OCI-M2 (cell line): ENCODE measurements around the gene MCF2L.

ENCODE experiments used
- DNase-seq: peaks from one replicate; lab custom pipeline; 2025; ENCODE audit not compliant: unreplicated experiment; lab: John Stamatoyannopoulos, UW

Gene MCF2L

DNA sequence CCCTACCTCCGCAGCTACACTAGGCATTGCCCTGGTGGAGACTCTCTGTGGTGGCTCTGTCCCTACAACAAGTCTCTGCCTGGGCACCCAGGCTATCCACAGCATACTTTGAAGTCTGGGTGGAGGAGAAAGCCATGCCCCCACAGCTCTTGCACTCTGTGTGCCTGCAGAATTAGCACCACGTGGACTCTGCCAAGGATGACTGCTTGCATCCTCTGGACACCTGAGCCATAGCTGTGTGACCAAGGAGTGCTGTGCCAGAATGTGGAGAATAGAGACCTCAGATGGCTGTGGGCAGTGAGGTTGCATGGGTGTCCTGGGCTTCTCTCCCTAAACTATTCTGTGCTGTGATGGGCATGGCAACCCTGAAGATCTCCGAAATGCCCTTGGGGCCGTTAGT is 21.2 kb upstream of the MCF2L start:
- DNase-seq, result no peak

DNA sequence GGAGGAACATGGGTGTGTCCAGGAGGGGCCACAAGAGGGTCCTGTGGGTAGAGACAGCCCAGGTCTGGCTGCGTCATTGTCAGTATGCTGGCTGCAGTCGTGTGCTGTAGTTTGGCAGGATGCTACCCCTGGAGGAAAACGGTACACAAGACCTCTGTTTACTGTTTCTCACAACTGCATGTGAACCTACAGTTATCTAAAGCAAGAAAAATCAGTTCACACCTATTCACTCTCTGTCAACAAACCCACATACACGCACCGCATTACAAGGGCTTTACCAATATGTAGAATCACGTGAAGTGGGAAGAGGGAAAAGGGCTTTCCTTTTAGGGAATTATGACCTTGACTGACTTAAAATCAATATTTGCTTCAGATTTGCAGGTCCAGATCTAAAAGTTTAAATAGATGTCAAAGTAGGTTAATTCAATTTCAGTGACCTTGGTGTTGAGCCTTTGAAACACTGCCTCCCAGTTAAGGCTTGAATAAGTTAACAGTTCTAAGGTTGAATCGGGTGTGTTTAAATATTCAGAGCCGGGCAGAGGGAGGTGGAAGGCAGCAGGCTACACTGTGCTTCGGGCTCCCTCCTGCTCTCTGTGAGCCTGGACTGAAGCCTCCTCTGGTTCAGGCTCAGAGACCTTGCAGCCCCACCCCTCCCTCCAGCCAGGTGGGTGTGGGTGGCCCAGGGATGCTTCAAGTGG is 17.2 kb upstream of the MCF2L start:
- no peak for DNase-seq

DNA sequence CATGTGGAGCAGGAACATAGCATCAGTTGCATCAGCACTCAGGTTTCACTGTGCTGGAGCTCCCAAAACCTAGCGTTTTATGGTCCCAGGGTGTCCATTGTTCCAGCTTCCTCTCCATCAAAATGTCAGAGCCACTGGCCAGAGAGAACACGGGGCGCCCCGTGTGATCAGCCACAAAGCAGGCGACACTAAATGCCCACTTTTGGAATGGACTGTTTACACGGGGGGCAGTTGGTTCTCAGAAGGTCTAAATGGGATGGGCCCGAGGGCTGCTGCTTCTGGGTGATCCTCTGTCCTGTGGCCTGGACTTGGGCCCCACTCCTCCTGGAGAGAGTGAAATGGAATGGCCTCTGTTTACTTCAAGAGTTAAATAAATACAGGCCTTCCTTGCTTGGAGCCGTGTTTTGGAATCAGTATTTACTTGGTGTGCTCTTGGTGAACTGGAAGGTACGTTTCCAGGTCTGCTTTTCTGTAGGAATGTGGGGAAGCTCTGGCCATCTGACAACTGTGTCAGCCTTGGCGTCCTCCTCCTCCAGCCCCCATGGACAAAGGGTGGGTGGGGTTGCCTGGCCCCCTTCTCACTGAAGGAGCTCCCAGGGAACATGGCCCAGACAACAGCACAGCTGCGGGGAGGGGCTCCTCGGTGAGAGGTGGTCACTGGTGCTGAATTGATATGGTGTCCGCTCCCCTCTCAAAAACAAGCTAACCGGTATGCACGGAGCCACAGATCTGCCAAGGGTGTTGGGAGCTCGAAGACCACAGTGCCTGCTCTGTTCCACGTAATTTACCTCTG is 16.1 kb upstream of the MCF2L start:
- DNase-seq, result no peak

DNA sequence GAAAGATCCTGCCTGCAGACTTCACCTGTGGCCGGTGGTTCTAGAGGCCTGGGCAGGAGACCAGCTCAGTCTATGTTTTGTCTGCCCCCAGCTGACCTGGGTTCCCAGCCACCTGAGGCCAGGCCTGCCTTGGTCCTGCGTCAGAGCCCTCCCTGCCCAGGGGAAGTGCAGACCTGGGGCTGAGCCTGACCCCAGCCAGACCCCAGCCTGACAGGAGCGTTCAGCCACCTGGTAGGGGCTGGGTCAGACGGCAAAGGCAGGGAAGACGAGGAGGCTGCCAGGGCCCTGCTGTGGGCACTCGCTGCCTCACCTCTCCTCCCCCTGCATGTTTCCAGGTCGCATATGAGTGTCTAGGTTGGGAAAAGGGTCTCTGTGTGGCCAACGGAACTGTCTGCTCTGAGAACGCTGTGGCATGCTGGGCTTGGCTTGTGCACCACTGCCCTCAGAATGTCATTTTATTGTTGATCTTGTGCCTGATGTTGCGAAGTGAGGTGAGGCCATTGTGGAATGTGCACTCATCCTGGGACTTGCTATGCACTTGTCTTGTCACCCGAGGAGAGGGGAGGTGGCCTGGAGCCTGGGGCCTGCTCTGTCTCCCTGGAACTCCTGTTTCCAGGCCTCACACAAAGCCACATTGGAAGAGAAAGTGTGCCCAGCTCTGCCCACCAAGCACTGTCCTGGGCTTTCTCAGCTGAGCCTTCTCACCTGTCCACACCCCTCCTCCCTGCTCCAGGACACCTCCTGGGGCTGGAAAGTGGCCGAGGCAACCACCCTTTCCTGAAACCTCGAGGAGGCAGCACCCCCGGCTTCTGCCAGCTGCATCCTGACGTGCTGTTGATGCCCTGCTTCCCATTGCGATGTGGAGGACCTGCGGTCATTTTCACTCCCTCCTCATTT is 15.2 kb upstream of the MCF2L start:
- no peak for DNase-seq

DNA sequence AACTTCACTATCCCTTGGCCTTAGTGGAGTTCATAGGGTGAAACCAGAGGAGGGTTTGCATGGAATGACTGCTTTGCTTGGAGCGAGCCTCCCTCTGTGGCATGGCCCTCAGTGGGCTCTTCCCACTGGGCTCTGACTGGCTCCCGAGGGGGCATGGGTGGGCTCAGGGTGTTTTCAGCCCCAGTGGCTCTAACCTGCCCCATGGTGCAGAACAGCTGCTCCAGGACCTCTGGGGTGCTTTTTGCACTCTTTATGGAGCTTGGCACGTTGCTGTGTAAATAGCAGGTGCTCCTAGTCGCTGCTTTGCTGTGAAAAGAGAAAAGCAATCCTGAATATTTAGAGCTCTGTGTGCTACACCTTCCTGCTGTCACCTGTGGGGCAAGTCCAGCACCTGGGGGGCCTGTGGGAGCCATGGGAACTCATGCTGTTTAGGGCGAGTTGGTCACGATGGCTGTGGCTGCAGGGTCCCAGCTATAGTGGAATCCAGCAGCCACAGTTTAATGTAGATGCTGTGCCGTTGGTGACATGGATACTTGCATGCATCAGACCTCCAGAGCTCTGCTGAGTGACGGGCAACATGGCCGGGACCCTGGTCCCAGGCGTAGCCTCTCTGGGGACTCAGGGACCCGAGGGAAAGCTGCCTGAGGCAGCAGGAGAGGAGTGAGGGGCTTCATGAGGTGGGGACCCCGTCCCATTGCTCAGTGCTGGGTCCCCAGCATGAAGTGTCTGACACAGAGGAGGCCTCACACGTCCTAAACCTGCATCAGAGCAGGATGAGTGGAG is 14.3 kb upstream of the MCF2L start:
- DNase-seq, result no peak

DNA sequence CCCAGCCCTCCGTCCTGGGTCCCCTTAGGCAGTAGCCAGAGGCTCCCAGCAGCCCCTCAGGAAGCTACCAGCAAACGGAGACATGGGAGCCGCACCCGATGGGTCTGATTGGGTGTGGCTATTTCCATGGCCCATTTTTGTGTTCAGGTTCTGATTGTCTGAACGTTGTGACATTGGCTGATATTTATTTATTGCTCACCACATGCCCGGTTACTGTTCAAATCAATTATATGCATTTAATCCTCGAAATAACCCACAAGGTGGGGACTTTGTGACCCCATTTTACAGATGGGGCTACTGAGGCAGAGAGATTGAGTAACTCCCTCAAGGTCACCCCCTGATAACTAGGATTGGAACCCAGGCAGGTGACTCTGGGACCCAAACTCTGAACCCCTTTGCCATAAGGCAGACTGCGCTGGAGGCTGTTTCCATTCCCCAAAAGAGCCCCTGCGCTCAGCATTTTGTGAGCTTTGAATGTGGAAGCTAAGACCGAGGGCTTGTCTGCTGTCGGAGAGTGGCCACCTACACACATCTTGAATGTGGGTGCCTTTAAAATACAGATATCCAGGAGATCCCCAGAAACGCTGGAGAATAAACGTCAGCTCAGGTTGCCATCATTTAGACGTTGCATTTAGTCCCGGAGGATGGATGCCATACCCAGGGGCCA is 13.6 kb upstream of the MCF2L start:
- DNase-seq, result no peak

DNA sequence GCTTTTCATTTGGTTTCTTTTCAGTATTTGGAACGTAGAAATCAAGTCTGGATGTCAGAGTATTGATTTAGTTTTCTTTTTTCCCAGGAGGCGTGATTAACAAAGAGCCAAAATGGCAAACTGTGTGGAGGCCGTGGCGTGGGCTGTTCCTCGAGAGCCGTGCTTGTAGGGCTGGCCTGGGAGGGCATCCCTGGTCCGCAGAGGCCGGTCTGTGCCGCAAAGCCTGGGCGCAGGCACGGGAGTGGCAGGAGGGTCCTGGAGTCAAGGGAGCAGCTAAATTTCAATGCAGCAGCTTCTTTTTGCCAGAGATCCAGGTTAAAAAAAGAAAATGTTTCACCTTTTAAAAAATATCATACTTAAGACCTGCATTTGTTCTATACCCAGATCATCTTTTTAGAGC is 13.1 kb upstream of the MCF2L start:
- DNase-seq, result no peak

DNA sequence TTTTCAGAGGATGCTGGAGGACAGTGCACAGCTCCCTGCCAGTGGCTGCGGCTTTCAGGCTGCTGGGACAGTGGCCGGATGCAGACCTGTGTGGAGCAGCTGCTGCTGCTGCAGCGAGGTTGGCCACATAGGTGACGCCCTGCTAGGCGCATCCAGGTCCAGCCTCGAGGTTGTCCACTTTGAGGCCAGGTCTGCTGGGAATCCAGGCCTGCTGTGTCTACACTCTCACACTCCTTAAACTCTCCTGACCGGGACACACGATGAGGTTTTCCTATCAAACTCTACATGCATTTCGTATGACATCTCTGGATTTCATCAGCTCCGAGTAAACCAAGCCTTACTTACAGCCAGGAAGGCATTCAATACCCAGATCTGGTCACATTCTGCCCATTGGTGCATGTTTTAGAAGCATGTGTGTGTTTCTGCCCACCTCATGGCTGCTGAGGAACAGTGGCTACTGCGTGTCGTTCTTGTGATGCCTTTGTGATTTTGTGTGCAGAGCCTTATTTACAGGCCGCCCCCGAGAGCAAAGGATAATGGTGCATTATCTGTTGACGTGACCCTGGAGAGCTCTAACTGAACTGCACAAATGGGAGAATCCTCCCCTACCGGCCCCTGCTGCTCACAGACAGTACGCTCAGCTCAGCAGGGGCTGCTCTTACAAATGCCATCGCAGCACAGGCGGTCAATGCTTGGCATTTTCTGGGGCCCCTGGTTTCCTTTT is 12.3 kb upstream of the MCF2L start:
- DNase-seq, result no peak

DNA sequence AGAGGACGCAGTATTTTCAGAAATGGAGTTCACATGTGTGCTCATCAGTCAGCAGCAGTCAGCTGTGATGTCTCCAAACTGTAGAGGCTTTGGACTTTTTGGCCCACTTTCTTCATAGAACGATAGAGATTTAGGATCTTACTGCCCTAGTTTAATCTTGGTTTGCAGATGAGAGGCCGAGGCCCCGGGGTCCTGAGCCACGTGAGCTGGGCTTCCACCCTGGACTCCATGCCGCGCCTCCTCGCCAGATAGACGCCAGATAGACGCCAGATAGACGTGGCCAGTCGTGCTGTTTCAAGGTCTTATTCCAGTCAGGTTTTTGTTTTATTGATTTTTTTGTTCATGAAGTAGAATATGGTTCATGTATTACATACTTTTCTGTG is 11.7 kb upstream of the MCF2L start:
- no peak for DNase-seq

DNA sequence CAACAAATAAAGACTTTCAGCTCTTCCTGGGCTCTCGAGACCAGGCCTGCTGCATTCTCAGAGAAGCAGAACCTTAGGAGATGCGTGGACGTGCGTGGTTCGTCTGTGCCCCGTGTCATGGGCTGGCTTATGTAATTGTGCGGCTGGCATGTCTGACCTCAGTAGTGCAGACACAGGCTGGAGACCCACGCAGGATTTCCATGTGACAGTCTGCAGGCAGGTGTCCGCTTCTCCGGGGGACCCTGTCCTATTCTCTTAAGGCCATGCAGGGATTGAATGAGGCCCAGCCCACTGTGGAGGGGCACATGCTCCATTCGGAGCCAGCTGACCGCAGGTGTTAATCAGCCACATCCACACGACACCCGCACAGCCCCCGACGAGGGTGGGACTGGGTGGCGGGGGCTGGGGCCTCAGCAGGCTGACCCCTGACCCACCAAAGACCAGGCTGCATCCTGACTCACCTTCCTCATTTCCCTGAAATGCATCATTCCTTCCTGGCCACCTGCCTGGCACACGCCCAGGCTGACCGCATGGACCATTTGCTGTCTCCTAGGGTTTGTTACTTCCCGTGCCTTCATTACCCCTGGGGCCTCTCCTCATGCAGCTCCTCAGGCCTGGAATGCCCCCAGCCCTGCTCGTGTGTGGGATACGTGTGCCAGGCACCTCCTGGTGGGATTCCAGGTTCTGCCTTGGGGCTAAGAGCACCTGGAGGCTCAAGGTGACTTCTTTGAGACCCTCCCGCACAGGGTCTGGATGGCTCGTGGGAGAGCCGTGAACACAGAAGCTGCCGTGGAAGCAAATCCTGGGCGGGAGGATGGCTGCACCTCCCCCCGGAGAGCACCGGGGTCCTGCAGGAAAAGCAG is 10.7 kb upstream of the MCF2L start:
- DNase-seq, result no peak

DNA sequence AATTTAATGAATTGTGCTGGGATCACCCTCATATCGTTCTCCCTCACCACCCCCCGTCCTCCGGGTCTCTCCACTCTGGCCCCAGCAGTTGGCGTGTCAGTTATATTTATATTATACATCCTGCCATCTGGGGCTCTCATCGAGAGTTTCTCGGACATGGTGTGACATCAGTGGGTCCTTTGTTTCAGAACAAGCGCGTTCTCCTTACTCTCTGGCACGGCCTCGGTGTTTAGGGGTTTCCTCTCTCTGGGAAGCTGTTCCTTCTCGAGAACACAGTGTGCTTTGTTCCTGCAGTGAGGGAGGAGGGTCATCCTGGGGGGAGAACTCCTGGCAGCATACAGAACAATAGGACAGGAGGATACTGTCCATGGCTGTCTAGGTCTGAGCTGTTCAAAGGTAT is 9.8 kb upstream of the MCF2L start:
- DNase-seq, result no peak

DNA sequence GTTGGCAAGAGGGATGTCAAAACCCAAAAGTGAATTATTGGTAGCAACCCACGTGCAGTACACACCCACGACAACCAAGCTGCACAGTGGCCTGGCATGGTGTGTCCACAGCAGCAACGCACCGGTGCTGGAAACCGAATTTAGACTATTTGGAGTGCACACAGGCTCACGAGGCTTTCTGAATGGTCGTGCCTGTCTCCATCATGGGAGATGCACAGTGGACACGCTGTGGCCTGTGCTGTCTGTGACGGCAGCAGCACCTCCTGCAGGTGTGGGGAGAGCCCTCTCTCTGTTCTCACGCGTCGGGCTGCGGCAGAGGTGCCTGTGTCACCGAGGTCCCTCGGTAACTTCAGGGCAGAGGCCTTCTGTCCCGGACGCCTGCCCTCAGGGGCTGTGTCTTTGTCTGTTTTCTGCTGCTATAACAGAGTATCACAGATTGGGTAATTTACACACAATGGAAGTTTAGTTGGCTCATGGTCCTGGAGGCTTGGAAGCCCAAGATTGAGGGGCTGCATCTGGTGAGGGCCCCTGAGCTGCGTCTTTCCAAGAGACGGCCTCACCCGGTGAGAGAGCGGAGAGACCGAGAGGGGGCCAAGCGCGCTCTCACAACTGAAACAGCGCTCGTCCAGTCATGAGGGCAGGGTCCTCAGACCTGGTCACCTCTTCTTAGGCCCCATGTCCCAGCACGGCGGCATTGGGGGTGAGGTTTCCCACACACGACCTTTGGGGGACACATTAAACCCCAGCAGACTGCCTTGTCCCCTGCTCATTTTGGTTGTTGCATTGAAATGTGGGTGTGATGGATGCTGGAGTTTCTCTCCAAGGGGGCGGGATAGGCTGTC is 9.1 kb upstream of the MCF2L start:
- DNase-seq, result no peak

DNA sequence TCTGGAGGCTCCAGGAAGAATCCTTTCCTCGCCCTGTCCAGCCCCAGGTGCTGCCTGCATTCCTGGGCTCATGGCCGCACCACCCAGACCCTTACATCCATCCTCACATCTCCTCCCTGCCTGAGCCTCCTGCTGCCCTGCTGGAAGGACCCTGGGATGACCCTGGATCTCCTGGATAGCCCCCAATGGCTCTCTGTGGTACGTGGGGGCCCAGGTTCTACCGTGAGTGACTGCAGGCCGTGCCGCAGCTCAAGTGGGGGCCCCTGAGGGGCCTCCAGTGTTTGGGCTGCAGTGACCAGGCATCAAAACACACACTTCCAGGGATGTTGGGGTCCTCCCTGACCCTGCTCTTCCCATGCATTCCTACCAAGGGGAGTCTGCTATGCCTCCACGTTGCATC is 8.3 kb upstream of the MCF2L start:
- no peak for DNase-seq

DNA sequence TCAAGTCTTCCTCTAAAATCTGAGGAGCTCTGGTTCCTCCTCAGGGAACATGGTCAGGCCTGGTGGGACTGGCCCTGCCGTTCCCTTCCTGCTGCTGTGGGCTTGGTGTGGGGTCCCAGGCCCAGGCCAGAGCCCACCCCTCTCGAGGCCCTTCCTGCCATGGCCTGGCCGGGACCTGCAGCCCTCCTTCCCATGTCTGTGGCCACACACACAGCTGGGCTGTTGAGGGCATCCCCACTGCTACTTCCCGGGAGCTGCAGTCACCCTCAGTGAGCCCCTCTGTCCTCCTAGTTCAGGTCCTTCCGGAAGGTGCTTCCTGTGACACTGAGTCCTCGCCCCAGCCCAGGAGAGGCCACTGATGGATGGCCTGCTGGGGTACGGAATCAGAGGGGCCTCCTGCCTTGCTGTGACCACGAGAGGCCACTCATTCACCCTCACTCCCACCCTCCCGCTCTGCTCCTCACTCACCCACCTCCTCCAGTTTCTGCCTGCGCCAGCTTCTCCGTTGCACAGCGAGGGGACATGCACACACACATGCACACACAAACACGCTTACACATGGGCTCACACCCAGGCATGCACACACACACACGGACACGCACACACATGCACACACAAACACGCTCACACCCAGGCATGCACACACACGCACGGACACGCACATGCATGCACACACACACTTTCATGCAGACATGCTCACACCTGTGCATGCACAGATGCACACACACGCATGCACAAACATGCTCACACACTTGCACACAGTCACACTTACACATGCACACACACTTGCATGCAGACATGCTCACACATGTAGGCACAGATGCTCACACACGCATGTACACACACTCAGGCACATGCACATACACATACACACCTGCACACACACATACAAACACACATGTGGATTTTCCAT is 7.3 kb upstream of the MCF2L start:
- DNase-seq, result no peak

DNA sequence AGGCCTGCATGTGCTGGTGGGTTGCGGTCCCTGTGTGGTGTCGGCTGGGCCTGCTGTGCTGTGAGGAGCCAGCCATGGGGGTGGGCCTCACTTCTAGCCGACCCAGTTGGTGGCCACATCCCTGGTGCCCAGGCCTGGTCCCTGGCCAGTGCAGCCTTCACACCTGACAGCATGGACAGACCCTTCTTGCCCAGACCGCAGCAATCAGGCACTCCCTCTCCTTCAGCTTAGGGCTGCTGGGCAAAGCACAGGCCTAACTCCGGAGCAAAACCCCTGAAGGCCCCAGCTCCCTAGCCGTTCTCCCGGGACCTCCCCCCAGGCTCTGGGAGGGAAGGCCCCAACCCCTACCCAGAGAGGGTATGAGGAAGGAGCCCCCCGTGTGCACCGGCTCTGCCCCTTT is 6.6 kb upstream of the MCF2L start:
- DNase-seq, result no peak

DNA sequence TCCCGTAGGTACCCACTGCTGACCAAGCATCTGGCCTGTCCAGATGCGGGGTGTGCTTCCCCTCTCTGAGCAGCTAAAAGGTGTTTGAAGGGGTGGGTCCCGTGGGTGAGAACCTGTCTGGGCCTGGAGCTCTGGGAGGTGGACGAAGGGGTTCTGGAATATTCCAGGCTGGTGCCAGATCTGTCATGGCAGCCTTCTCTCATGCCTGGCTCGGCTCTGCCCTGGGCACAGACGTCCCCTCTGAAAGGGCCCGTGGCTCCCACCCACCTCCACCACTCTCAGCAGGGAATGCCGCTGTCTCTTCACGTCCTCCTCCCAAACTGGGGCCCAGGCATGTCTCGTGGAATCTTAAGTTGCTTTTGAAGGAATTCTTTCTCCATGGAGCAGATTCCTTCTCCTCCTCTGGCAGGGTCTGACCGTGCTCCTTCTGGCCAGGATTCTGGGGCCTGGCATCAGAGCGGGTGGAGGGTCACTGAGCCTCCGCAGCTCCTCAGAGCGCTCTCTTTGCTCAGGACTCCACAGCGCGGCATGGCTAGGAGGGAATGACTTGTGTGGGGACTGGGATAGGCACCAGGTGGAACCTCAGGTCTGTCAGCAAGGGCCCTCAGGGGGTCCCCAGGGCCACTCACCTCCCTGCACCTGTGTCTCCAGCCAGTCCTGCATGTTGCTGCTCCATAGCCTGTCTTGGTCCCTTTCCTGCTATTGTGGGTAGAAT is 5.9 kb upstream of the MCF2L start:
- no peak for DNase-seq
